HepG2 (cell line): ENCODE measurements around the gene BRIP1. TPM values are rescaled to one million over a fixed set of nuclear protein-coding genes. Genes with fewer than 3 reads are reported as not detected.

Experiments
- ATAC-seq: fragments of 200-7000 bp; cut with Tn5 transposase; 3 replicates; pipeline ENCODE4 v1.9.1; 2020; ENCODE audit warnings: mild to moderate bottlenecking, moderate library complexity
- BruUV-seq: library from RNA; stranded (reverse); fragments of 400-500 nt; replicated peaks from 2 replicates; lab custom pipeline; 2021; lab: Mats Ljungman, UMichigan
- CTCF ChIA-PET: fragments of 300-600 bp; formaldehyde crosslinking; extraction: SDS; loops from one replicate; lab custom pipeline; 2021; ENCODE audit warnings: low total read pairs, inconsistent platforms, low intra/inter-chr PET ratio; lab: Yijun Ruan, JAX
- POLR2A ChIA-PET: fragments of 350-600 bp; sonication (Branson Sonifier 250); formaldehyde crosslinking; loops from one replicate; lab custom pipeline; 2020; ENCODE audit warnings: antibody characterized with exemption, inconsistent platforms; lab: Yijun Ruan, JAX
- DNase-seq: peaks from one replicate; pipeline ENCODE4 v3.0.0-alpha.2; 2015; ENCODE audit warnings: low spot score
- FAIRE-seq: peaks from 3 replicates; lab custom pipeline; 2011; peaks lifted over from hg19 to GRCh38; lab: Jason Lieb, UNC
- H2AFZ ChIP-seq: one replicate; pipeline ENCODE4 v1.6.1; 2011; ENCODE audit warnings: low read length, inconsistent platforms
- H3K27ac ChIP-seq: fragments of 300-600 bp; 3 replicates; pipeline ENCODE4 v1.8.0; 2011; ENCODE audit warnings: mixed run types, mild to moderate bottlenecking, mixed read lengths, low read length, inconsistent platforms; ENCODE audit not compliant: insufficient read depth; ENCODE audit errors: extremely low read length
- H3K27me3 ChIP-seq, 2 experiments: fragments of 200-600 bp in 1 of 2; 2 replicates in 1 of 2; 3 replicates in 1 of 2; pipeline versions ENCODE4 v1.6.0 to v1.8.0; 2011; ENCODE audit warnings: low read length in 2 of 2, mild to moderate bottlenecking in 2 of 2, moderate library complexity in 2 of 2, inconsistent platforms in 1 of 2; ENCODE audit not compliant: insufficient read depth in 2 of 2, control insufficient read depth in 1 of 2
- H3K36me3 ChIP-seq, 2 experiments: fragments of 200-600 bp in 1 of 2; replicated peaks in 1 of 2; 2 replicates in 1 of 2; 3 replicates in 1 of 2; pipeline versions ENCODE4 v1.5.1 to v1.8.0; 2011; ENCODE audit warnings: low read length in 2 of 2, inconsistent platforms in 1 of 2; ENCODE audit not compliant: insufficient read depth in 2 of 2, control insufficient read depth in 1 of 2
- H3K4me1 ChIP-seq: 2 replicates; pipeline ENCODE4 v1.5.1; 2012; ENCODE audit warnings: low read length, inconsistent platforms; ENCODE audit not compliant: insufficient read depth
- H3K4me2 ChIP-seq: 2 replicates; pipeline ENCODE4 v1.6.0; 2011; ENCODE audit warnings: low read depth, low read length, inconsistent platforms
- H3K4me3 ChIP-seq, 3 experiments: fragments of 200-600 bp in 1 of 3; sonication (generic), shearing (Covaris generic) in 1 of 3; replicated peaks in 1 of 3; 2 replicates each; pipeline ENCODE4 v1.5.1; 2011 to 2016; ENCODE audit warnings: low read length in 3 of 3, inconsistent platforms in 2 of 3, low read depth in 2 of 3, mild to moderate bottlenecking in 2 of 3, control low read depth in 1 of 3, mixed read lengths in 1 of 3; ENCODE audit not compliant: insufficient read depth in 1 of 3
- H3K79me2 ChIP-seq: one replicate; pipeline ENCODE4 v1.6.1; 2011; ENCODE audit warnings: low read length, inconsistent platforms; ENCODE audit not compliant: insufficient read depth
- H3K9ac ChIP-seq: 2 replicates; pipeline ENCODE4 v1.6.0; 2011; ENCODE audit warnings: mild to moderate bottlenecking, low read depth, low read length, inconsistent platforms; ENCODE audit not compliant: insufficient read depth
- H3K9me3 ChIP-seq: 2 replicates; pipeline ENCODE4 v1.5.1; 2012; ENCODE audit warnings: mild to moderate bottlenecking, low read length
- H4K20me1 ChIP-seq: 2 replicates; pipeline ENCODE4 v1.6.0; 2011; ENCODE audit warnings: inconsistent platforms, mild to moderate bottlenecking, low read length, moderate library complexity; ENCODE audit not compliant: insufficient read depth
- ISL2 ChIP-seq: sonication (generic); formaldehyde crosslinking; IDR thresholded peaks from 2 replicates; pipeline ENCODE4 v1.5.0; 2020; ENCODE audit warnings: missing genetic modification reagents
- MAFF ChIP-seq: IDR thresholded peaks from 2 replicates; pipeline ENCODE4 v1.6.1; 2011; ENCODE audit warnings: low read depth, low read length, improper control_type of control experiment
- MAFK ChIP-seq, 2 experiments: IDR thresholded peaks in 1 of 2; conservative IDR thresholded peaks in 1 of 2; 2 replicates each; pipeline ENCODE4 v1.6.1; 2011; ENCODE audit warnings: improper control_type of control experiment in 2 of 2, low read length in 2 of 2
- ZNF101 ChIP-seq: sonication (generic); formaldehyde crosslinking; IDR thresholded peaks from 2 replicates; pipeline ENCODE4 v1.4.0; 2020; ENCODE audit warnings: mild to moderate bottlenecking, low read depth, missing genetic modification reagents, borderline replicate concordance
- WGBS: methylation state at CpG from one replicate; pipeline ENCODE4 v1.1.6; 2017; ENCODE audit warnings: low lambda C conversion rate; 5-methylcytosine and 5-hydroxymethylcytosine counted together
- in situ Hi-C: cut with HindIII; loops from 2 replicates; pipeline ENCODE4 v1.10.0; 2017; ENCODE audit warnings: low pct_unique_long_range_greater_than_20kb; ENCODE audit not compliant: extremely low pct_ligation_motif_present
- intact Hi-C: fragments of 100-400 bp; cut with micrococcal nuclease; formaldehyde crosslinking; loops from one replicate; pipeline ENCODE4 v1.10.0; 2022; ENCODE audit not compliant: unreplicated experiment
- polyA plus RNA-seq, 8 experiments: library from polyadenylated mRNA; depleted of rRNA in 3 of 8; stranded (reverse) in 7 of 8; unstranded in 1 of 8; fragments of >200 nt; fragmentation: Illumina TruSeq in 4 of 8; extraction: Trizol in 4 of 8; gene quantifications; 2 replicates each; pipeline versions ENCODE4 v1.2.1 to v1.2.3, GENCODE V29; 2011 to 2016; ENCODE audit warnings: low read depth in 4 of 8, missing spikeins in 1 of 8, mixed read lengths in 1 of 8; ENCODE audit not compliant: insufficient read depth in 1 of 8
- total RNA-seq, 5 experiments: library from RNA; depleted of rRNA; stranded (reverse); fragments of >200 nt; fragmentation: Illumina TruSeq; extraction: Trizol; gene quantifications; 2 replicates each; pipeline ENCODE4 v1.2.3, GENCODE V29; 2016; ENCODE audit warnings: low read depth in 1 of 5
- TF ChIP-seq, protein P1 (sequence below): IDR thresholded peaks from 2 replicates; pipeline ENCODE4 v1.6.1; 2016; ENCODE audit warnings: mild to moderate bottlenecking
- TF ChIP-seq, protein P2 (sequence below): IDR thresholded peaks from 2 replicates; pipeline ENCODE4 v1.6.1; 2016; ENCODE audit warnings: control low read depth

BRIP1 gene
- total and polyA plus RNA-seq, 2 of the 13 experiments (the other 11 are each of a cell fraction or from before 2014, with no cell fraction given), result 3.8 to 27.7 TPM

DNA sequence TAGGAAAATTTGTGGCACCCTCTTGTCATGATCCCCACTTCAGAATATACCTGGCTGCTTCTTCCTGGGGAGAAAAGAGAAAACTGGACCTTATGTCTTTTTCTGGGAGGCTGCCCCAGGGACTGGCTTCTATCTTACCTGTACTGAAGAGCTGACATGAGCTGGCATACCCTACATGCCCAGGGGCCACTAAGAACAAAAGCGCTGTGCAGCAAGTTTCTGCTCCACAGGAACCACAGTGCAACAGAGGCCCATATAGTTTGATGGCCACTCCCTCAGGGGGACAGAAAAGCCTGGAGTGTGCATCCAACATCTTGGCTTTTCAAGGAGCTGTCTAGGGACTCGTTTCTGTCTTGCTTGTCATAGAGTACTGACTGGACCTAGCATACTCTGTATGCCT, 175.6 kb downstream of the BRIP1 start (continued):
- TF ChIP-seq, protein P1, sequence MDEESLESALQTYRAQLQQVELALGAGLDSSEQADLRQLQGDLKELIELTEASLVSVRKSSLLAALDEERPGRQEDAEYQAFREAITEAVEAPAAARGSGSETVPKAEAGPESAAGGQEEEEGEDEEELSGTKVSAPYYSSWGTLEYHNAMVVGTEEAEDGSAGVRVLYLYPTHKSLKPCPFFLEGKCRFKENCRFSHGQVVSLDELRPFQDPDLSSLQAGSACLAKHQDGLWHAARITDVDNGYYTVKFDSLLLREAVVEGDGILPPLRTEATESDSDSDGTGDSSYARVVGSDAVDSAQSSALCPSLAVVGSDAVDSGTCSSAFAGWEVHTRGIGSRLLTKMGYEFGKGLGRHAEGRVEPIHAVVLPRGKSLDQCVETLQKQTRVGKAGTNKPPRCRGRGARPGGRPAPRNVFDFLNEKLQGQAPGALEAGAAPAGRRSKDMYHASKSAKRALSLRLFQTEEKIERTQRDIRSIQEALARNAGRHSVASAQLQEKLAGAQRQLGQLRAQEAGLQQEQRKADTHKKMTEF (CRISPR knock-in tag), result no peak
- TF ChIP-seq ZNF101 (CRISPR knock-in tag), result no peak
- TF ChIP-seq ISL2 (CRISPR knock-in tag), result no peak
- TF ChIP-seq, all 625 proteins: peak for 0

DNA sequence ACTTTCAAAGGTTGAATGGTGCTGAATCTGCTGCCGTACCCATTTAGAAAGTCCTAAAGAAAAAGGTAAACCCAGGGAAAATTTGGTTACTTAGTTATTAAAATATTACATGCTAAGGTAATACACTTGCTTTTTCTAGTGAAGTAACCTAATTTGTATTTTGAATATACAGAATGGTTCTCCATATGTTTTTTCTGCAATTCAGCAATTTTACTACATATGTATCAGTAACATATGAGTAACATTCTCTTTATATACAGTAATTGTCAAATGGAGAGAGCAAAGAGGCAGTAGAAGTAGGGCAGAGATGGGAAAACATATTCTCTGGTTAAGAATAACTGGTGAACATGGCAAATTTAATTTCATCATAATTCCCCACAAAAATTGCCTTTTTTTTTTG, 177.2 kb downstream of the BRIP1 start:
- no peak overlapping the region for H3K4me3 ChIP-seq
- no peaks in the 10 kb centered on the region for H3K4me1 ChIP-seq
- H4K20me1 ChIP-seq, result no peaks in the 10 kb centered on the region
- ChIA-PET POLR2A (no interaction called here), CTCF (no interaction called here)
- no peak for DNase-seq
- intact Hi-C loops (loop anchor here (2.0 kb wide), 1 partner anchor 49 kb away; no protein-coding TSS in a partner anchor), in situ Hi-C loops (no loop called here)
- H3K36me3 ChIP-seq, result peaks cover 0 to 13% of the 10 kb centered on the region in 2 experiments; a peak in 4 of 5 replicates
- no peak overlapping the region for H3K27ac ChIP-seq
- BruUV-seq, result no TSS peak
- H3K9ac ChIP-seq, result no peak overlapping the region
- ATAC-seq, result no peak
- no peak overlapping the region for H3K4me2 ChIP-seq
- WGBS, result 100% methylated on average over 1 of the region's 1 CpG
- H3K9me3 ChIP-seq, result no peaks in the 10 kb centered on the region
- H2AFZ ChIP-seq, result no peak overlapping the region
- no peaks in the 10 kb centered on the region for H3K27me3 ChIP-seq
- no peaks in the 10 kb centered on the region for H3K79me2 ChIP-seq
- FAIRE-seq, result no peak
- TF ChIP-seq, protein P2, sequence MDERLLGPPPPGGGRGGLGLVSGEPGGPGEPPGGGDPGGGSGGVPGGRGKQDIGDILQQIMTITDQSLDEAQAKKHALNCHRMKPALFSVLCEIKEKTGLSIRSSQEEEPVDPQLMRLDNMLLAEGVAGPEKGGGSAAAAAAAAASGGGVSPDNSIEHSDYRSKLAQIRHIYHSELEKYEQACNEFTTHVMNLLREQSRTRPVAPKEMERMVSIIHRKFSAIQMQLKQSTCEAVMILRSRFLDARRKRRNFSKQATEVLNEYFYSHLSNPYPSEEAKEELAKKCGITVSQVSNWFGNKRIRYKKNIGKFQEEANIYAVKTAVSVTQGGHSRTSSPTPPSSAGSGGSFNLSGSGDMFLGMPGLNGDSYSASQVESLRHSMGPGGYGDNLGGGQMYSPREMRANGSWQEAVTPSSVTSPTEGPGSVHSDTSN (CRISPR knock-in tag), result no peak
- TF ChIP-seq MAFF (peak; percentile 96), MAFK (conservative IDR thresholded peaks at IDR 0.05 in 1 of 2, IDR thresholded peaks at IDR 0.05 in 1 of 2; ENCODE audit: low read length in 2 of 2) (peak; percentile 95 to 96)
